Measurements from ENCODE around the gene BOC.
"Not testable (repeated sequence)": the region's sequence is repeated elsewhere in the genome, so short reads cannot be mapped to it uniquely, and the experiment has no call there.

The BOC gene

GRCh38 chr3:113211330-113212149, at the start of gene BOC:
Gene BOC (plus strand): TSS chr3:113211557. CDS start chr3:113249803, 38,246 bp downstream.
- no peak for DNase-seq (ENCODE audit: low read depth in 3 of 3)

DNA sequence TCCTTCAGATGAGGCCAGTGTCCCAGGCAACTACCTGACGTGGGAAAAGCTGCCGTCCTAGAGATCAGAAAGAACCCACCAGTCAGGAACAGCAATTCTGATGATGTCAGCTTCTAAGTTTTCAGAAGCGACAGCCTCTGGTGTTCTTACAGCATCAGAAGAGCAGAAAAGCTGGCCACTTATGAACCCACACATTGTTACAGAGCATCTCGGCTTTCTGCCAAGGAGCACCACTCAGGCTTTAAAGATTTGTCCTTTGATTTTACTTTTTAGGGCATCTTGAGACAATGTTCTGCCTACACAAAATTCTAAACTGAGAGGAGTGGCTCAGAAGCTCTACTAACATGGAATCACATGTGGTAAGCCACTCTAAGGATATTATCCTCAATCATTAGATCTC, 49.7 kb upstream of the BOC start:
- DNase-seq (ENCODE audit: low read depth in 3 of 3) = no peak

DNA sequence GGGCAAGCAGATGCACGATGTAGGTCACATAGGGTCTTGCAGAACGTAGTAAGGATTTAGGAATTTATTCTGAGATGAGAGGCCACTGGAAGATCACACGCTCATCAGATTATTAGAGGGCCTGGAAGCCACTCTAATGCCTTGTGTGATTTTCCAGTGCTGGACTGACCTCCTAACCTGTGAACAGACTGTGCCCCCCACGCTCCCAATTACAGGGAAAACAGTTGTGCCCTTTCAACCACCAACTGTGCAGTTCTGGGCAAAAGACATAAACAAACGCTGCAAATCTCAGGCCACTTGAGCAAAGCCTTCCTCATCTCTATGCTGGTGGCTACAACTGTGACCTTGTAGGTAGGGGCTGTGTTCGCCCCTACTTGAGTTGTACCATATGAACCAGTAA, 48.2 kb upstream of the BOC start:
- no peak for DNase-seq (ENCODE audit: low read depth in 3 of 3)

GRCh38 chr3:113165841-113166240, 45.5 kb upstream of the BOC start:
- no peak for DNase-seq (ENCODE audit: low read depth in 3 of 3)

DNA sequence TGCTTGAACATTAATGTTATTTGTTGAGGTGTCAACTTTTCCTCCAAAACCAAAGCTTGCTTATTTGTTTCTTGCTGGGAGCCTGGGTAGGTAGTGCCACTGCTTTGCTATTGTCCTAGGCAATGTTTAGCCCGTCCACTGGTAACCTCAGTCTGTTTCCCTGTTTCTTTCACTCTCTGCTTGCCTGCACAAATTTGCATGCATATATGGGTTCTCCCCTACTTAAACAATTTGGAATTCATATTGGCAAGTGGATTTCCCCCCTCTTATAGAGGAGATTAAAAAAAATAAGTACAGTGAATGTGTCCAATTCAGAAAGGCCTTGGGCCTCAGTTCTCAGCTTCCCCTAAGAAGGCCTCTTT, 45.0 kb upstream of the BOC start:
- DNase-seq (ENCODE audit: low read depth in 3 of 3) = no peak

DNA sequence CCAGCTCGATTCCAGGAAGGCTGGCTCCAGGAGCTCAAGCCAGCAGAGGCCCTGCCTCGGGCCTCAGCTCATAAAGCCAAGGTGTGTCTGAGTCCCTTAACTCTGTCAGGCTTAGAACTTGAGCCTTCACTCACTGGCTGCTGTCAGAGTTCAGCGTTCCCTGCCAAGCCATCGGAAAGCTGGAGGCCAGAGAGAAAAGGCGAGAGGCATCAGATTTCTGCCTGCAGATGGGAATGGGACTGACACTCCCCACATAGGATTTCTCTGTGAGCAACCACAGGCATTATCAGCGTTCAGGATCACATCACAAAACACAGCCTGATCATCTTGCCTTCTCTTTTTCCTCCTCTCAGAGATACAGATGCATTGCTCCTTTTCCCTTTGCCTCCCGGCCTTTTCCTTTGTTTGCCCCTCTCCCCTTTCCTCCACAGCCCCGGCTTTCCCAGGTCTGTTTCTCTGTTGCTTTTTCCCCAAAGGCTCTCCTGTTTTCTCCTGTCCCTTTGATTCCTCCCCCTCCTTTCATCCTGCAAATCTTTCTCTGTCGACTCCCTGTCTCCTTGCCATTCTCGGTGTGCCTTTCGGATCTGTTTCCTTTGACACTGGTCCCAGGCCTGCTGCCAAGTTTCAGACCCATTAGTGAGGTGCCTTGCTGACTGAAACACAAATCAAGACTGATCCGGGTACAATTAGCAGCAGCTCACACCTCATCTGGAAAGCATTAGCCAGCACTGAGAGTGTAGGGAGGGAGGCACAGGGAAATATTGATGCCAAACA, 44.5 kb upstream of the BOC start:
- DNase-seq (ENCODE audit: low read depth in 3 of 3) = no peak

DNA sequence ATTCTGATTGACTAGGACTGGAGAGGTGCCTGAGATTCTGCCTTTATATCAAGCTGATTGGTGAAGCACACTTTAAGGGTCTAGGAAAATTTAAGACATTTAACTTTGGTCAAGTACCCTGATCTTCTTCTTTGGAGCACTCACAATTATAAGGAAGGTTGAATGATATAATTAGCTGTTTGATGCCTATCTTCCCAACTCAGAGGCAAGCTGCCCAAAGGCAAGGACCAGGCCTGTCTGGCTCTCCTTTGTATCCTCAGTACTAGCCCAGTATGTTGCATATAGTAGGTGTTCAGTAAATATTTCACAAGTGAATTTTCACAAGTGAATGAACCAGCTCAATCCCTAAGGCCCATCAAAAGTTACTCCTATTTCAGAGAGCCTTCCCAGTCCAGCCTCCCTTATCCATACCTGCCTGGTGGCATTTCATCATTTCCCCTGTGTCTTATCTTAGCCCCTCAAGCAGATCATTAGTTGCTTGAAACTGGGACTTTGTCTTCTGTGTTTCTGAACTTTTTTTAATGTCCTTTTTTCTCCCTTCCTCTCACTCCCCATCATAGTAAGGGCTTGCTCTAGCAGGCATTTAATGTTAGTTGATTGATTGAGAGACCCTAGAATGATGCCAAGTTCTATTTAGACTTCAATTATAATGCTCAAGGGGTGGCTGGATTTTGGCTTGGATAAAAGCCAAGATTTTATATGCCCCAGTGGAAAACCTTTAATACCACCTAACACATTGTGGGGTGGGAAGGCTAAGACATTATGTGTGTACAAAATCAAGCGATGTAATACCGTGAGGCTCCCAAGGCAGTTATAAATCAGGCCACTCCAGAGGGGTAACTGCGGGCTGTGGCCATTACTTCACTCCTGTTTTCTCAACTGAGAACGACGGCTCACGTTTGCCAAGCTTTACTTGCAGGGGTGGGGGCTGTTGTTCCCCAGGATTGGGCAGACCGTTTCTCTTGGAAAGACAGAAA, 43.2 kb upstream of the BOC start:
- DNase-seq (ENCODE audit: low read depth in 3 of 3) = no peak

DNA sequence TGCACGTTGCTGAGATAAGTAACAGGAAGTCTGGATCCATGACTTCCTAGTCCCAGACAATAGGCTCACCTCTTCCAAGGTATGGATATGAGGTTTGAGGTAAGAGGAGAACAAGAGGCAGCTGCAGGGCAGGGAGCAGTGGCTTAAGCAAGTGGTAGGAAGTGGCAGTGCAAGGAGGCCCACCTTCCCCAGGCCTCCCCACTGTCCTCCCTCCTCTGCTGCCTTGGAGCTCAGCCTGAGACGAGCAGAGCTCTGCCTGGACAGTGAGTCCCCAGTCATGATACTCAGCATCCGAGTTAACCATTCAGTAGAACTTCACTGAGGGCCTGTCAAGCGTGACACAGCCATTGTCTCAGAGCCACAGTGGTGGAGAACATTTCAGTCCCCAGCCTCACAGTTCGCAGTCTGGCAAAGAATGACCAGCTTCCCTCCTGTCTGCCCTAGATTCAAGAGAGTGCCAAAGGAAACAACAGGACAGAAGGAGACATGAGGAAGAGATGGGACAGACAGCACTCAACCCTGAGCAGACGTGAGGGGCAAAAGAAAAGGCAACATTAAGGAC, 41.4 kb upstream of the BOC start:
- DNase-seq (ENCODE audit: low read depth in 3 of 3) = no peak

DNA sequence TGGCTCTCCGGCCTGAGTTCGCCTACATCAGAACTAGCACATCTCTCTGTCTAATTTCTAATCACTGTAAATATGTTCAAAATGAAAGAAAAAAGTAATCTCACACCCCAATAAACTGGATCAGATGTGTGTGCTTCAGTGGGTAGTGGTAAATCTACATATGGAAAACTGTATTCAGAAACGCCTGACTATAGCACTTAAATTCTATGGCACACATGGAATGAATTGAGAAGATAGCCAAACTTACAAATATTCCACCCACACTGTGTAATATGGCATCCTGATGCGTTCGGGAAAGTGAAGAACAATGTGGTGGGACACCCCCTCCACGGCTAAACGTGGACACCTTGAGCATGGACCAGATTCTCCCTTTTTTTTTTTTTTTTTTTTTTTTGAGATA, 40.6 kb upstream of the BOC start:
- no peak for DNase-seq (ENCODE audit: low read depth in 3 of 3)

DNA sequence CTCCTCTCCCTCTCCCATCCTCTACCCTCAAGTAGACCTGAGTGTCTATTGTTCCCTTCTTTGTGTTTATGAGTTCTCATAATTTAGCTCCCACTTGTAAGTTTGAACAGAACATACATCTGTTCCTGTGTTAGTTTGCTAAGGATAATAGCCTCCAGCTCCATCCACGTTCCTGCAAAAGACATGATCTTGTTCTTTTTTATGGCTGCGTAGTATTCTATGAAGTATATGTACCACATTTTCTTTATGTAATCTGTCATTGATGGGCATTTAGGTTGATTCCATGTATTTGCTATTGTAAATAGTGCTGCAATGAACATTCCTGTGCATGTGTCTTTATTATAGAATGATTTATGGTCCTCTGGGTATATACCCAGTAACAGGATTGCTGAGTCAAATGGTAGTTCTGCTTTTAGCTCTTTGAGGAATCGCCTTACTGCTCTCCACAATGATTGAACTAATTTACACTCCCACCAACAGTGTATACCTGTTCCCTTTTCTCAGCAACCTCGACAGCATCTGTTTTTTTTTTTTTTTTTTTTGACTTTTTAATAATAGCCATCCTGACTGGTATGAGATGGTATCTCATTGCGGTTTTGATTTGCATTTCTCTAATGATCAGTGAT, 39.6 kb upstream of the BOC start:
- not testable (repeated sequence) for DNase-seq (ENCODE audit: low read depth in 3 of 3)

DNA sequence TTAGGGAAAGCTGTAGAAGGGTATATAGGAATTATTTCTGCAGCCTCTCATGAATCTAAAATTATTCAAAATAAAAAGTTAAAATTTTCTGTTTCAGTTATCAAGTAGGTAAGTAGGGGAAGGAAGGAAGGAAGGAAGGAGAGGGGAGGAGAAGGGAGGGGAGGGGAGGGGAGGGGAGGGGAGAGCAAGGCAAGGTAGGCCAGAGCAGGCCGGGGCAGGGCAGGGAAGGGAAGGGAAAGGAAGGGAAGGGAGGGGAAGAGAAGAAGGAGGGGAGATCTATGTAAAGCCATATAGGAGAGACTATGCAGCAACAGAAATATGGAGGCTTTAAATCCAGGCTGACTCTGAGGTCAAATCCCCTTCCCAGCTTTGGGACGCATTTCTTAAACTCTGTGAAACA, 38.3 kb upstream of the BOC start:
- DNase-seq (ENCODE audit: low read depth in 3 of 3) = no peak

- DNase-seq (ENCODE audit: low read depth in 3 of 3) = no peak
Observed at GRCh38 chr3:113174304-113174703, 37.1 kb upstream of the BOC start.

GRCh38 chr3:113174801-113175485, 36.4 kb upstream of the BOC start:
- no peak for DNase-seq (ENCODE audit: low read depth in 3 of 3)

- no peak for DNase-seq (ENCODE audit: low read depth in 3 of 3)
Observed at GRCh38 chr3:113177526-113177925, 33.8 kb upstream of the BOC start.

GRCh38 chr3:113179235-113179824, 32.0 kb upstream of the BOC start:
- DNase-seq (ENCODE audit: low read depth in 3 of 3) = no peak

DNA sequence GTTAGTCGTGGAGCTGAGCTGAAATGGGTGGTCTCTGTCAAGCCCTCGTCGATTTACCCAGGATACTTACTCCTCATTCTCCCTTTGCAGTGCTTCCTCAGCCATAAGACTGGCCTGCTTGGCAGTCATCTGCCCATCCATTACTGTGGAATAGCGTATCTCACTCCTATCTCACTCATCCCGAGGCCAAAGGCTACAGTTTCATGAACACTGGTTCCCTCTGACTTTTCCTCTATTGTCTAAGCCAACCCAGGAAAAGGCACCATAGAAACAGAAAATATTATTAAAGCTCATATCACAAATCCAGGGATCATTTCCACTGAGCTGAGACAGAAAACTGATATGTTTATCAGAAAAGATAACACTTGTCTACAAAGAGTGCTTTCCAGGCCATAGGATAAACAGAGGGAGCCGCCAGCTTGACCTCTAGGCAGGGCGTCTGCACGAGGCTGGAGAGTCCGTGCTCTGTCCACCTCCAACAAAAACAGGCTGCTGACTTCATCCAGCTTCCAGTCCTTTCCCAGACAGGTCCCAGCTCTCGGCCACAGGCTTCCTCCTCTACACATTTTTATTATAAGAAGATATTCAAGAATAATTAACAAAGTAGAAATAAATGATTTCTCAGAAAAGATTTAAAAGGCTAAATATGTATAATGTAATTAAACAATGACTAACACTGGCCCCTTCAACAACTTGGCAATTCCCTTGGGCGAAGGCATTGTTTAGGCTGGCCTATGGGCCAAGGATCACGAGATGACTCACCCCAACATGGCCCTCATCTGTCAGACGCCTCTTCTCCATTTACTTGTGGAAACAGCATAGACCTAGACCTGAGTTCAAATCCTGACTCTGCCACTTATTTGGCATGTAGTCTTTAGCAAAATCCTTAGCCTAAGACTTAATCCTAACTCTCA, 27.4 kb upstream of the BOC start:
- no peak for DNase-seq (ENCODE audit: low read depth in 3 of 3)

DNA sequence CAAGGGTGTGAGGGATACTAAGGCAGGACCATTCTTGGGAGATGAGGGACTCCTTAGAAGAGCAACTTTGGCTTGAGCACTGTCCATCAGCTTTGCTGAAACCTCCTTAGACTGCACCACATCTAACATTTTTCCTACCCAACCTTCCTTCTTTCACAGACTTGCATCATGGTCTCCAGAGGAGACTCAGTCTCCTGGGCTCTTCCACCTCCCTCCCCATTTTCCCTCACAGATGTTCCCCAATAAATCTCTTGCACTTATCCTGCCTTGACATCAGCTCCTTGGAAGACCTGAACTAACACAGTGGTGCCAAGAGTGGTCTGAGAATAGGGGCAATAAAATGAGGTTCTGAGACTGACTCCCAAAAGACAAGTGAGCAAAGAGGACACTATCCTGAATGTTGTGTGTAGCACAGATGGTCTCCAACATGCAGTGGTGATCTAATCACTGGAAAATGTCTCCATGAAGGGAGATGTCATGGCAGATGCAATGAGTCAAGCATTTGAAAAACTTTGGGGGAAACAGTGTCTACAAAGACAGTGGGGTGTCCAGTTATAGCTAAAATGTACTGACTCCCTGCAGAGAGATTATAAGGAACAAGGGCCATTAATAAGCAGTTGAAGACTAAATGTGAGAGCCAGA, 26.0 kb upstream of the BOC start:
- DNase-seq (ENCODE audit: low read depth in 3 of 3) = no peak

DNA sequence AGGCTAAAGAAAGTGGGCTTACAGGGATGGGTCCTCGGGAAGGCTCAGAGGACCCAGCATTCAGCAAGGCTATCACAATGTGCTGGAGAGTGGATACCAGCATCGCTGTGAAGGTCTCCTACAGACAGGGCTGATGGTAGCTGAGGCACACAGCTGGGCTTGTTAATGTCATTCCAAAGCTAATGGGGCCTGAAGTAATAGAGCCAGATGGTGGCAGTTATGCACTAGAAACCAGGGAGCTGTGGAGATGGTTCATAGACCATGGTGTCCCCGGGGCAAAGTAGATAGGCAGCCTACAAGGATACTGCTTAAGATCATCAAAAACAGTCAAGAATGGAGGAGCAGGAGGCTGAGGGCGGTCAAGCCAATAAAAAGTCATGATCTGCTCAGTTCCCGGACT, 24.8 kb upstream of the BOC start:
- DNase-seq (ENCODE audit: low read depth in 3 of 3) = no peak

- DNase-seq (ENCODE audit: low read depth in 3 of 3) = no peak
Observed at GRCh38 chr3:113193288-113193687, 18.1 kb upstream of the BOC start.

Measured in stimulated activated CD4-positive, alpha-beta T cell treated with anti-CD3 and anti-CD28 coated beads, TNF-alpha, amount 100 ng/mL, for 4 hours (primary cell).